HFFc6 (cell line): Measurements from ENCODE around the gene KIDINS220. TPM values are rescaled to one million over a fixed set of nuclear protein-coding genes. Genes with fewer than 3 reads are reported as not detected.

Source experiments
- DNase-seq: peaks from one replicate; pipeline ENCODE4 v3.0.0-alpha.2; 2018
- H3K27ac Mint-ChIP-seq: 2 replicates; pipeline ENCODE4 v1.8.0; 2020; ENCODE audit warnings: mild to moderate bottlenecking, mixed read lengths
- H3K27me3 Mint-ChIP-seq: 2 replicates; pipeline ENCODE4 v1.8.0; 2021; ENCODE audit warnings: mild to moderate bottlenecking, moderate library complexity, mixed read lengths; ENCODE audit not compliant: insufficient read depth
- H3K36me3 Mint-ChIP-seq: 2 replicates; pipeline ENCODE4 v1.8.0; 2021; ENCODE audit warnings: low read depth, mixed read lengths
- H3K4me1 Mint-ChIP-seq: 2 replicates; pipeline ENCODE4 v1.8.0; 2020; ENCODE audit warnings: low read depth, mixed read lengths
- H3K4me3 Mint-ChIP-seq: 2 replicates; pipeline ENCODE4 v1.8.0; 2020; ENCODE audit warnings: mild to moderate bottlenecking, moderate library complexity, mixed read lengths
- H3K9me3 Mint-ChIP-seq: 2 replicates; pipeline ENCODE4 v1.8.0; 2020; ENCODE audit warnings: mild to moderate bottlenecking, mixed read lengths
- long read RNA-seq: library from polyadenylated mRNA; unstranded; transcript quantifications from one replicate; pipeline ENCODE4 v2.0.0, GENCODE V29; 2019
- total RNA-seq, 6 experiments: library from RNA; stranded (reverse); fragmentation: NEBNext Ultra II Directional; extraction: Animal tissue kit (Norgen Biotek cat#: 25700); gene quantifications; 2 replicates in 1 of 6; 3 replicates in 5 of 6; pipeline ENCODE4 v1.2.3, GENCODE V29; 2021
- TF ChIP-seq, protein P1 (sequence below): fragments of 200-600 bp; sonication (generic); IDR thresholded peaks from 2 replicates; pipeline ENCODE4 v1.5.0; 2021; ENCODE audit warnings: antibody characterized with exemption, mild to moderate bottlenecking

KIDINS220 gene
- total RNA-seq: 10 to 100 TPM; 34.5 to 42.2 (median 38.2) TPM
- long read RNA-seq, partial matches to known transcripts: 3 of 19 reads
- long read RNA-seq, other reads (novel, unspliced or antisense): 16 of 19 reads

DNA sequence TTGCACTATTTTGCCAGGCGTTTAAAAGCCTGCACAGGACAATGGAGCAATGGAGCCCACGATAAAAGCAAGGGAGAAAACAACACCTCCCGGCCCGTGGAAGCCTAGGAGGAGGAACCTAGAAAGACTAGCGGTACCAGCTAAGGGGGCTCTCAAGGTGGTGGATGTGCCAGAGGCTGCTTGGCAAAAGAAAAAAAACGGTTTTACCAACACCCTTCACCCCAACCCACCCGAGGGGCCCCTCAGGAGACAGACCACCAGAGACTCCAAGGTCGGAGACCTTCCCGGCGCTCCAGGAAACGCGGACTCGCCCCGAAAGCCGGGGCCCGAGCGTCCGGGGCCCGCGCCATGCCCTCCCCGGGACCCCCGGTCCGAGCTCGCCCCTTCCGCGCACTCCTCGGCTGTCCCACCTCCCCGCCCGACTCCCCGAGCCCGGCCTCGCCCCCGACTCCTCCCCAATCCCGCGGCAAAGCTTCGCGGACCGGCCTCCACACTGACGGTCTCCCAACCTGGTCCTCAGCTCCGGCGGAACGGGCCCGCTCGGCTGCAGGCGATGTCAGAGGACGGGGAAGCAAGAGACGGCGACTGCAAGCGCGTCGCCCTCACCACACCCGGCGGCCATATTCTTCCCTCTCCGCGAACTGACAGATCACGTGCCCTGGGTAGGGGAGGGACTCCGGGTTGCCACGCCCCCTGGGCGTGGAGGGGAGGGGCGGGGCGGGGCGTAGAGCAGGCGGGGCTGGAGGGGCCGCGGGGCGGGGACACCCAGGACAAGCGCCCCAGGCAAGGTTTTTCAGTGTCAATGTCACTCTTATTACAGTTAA, at the start of gene KIDINS220:
KIDINS220 (minus strand) TSS at position 643 of the 824 bp plus-strand sequence. CDS start 10,520 bp downstream, outside the sequence.
- H3K9me3 Mint-ChIP-seq: no peaks in the 10 kb centered on the region
- peak within 1 kb of the TSS; percentile 96 for H3K4me3 Mint-ChIP-seq
- TF ChIP-seq, protein P1, sequence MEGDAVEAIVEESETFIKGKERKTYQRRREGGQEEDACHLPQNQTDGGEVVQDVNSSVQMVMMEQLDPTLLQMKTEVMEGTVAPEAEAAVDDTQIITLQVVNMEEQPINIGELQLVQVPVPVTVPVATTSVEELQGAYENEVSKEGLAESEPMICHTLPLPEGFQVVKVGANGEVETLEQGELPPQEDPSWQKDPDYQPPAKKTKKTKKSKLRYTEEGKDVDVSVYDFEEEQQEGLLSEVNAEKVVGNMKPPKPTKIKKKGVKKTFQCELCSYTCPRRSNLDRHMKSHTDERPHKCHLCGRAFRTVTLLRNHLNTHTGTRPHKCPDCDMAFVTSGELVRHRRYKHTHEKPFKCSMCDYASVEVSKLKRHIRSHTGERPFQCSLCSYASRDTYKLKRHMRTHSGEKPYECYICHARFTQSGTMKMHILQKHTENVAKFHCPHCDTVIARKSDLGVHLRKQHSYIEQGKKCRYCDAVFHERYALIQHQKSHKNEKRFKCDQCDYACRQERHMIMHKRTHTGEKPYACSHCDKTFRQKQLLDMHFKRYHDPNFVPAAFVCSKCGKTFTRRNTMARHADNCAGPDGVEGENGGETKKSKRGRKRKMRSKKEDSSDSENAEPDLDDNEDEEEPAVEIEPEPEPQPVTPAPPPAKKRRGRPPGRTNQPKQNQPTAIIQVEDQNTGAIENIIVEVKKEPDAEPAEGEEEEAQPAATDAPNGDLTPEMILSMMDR: no peak
- peak; percentile 64 for DNase-seq
- H3K27ac Mint-ChIP-seq: peak within 1 kb of the TSS; percentile 89
- H3K4me1 Mint-ChIP-seq: peaks cover 29% of the 10 kb centered on the region
- no peaks in the 10 kb centered on the region for H3K36me3 Mint-ChIP-seq
- peaks cover 9% of the 10 kb centered on the region for H3K27me3 Mint-ChIP-seq

DNA sequence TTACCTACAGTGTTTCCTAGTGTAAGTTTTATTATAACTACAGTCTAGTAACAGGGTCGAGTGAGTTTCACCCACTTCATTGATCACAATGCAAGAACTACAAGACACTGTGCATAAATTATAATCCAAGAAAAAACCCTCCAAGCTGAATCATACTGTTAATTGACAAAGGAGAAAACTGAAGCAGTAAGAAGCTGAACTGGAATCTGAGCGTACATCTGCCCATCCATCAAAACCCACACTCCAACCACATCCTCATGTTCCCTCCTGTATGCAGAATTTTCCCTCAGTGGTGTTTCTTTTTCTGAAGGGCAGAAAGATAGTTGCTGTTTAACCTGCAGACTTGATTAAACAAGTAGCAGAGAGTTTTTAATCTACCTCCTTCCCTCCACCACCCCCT, 49.5 kb upstream of the KIDINS220 start:
- H3K9me3 Mint-ChIP-seq: no peaks in the 10 kb centered on the region
- no peak for DNase-seq
- no peak overlapping the region for H3K4me3 Mint-ChIP-seq
- 0 out of 2 replicates have a peak, but pooled peaks cover 6% of the 10 kb centered on the region for H3K36me3 Mint-ChIP-seq
- peaks cover 18% of the 10 kb centered on the region for H3K4me1 Mint-ChIP-seq
- TF ChIP-seq, protein P1: no peak
- peak overlapping the region; percentile 11; the same call in 1 of the 2 replicates for H3K27ac Mint-ChIP-seq
- H3K27me3 Mint-ChIP-seq: no peaks in the 10 kb centered on the region

DNA sequence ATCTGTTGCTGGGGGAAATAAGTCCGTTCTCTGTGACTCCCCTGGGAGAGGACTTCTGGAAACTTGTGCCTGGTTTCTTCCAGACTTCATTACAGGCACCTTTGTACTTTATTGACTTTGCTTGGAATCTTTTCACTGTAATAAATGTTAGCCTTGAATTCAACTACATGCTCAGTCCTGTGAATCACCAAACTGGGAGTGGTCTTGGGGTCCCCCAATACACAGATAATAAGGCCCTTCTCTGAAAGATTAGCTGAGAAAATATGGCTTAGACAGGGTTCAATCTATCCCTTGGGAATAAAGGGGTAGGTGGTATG, 48.7 kb upstream of the KIDINS220 start:
- H3K27ac Mint-ChIP-seq: no peak overlapping the region
- H3K4me3 Mint-ChIP-seq: no peak overlapping the region
- peaks cover 12% of the 10 kb centered on the region for H3K4me1 Mint-ChIP-seq

DNA sequence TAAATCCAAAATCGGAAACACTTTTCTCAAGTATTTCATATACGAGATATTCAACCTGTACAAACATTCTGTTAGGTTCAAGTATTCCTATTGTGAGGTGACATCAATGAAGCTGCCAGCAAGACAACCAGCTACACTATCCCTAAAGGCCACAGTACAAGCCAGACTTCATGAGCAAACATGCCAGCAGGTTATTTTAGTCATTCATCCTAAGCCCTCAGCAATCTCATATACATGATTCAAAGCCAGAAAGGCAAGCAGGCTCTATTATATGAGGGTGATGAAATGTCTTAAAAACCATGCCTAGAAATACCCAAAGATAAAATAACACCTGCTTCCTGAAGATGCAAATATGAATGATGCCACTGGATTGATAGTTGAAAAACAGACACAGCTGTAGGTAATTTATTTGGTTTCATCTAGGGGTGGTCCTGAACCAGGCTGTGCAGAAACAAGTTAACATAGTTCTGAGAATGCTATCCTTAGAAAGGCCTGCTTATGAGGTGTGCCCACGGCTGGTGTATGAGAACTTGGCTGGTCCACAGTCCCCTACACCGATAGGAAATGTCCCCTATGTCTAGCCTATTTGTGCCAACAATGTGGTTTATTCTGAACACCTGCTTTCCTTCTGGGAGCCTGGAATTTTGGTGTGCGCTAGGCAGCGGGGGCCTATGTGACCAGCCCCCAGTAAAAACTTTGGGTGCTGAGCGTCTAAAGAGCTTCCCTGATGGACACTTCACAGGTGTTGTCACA, 48.2 kb upstream of the KIDINS220 start:
- DNase-seq: no peak
- Mint-ChIP-seq H3K27ac (no peak overlapping the region), H3K27me3 (no peaks in the 10 kb centered on the region), H3K36me3 (peaks cover 13% of the 10 kb centered on the region; the same call in 1 of the 2 replicates), H3K4me3 (no peak overlapping the region), H3K9me3 (no peaks in the 10 kb centered on the region), H3K4me1 (peaks cover 8% of the 10 kb centered on the region)
- TF ChIP-seq, protein P1: no peak

More for the DNA sequence above, 48.7 kb upstream of the KIDINS220 start:
- H3K9me3 Mint-ChIP-seq: no peaks in the 10 kb centered on the region
- TF ChIP-seq, protein P1: no peak
- DNase-seq: no peak
- H3K27me3 Mint-ChIP-seq: no peaks in the 10 kb centered on the region
- H3K36me3 Mint-ChIP-seq: peaks cover 8% of the 10 kb centered on the region; the same call in 1 of the 2 replicates

DNA sequence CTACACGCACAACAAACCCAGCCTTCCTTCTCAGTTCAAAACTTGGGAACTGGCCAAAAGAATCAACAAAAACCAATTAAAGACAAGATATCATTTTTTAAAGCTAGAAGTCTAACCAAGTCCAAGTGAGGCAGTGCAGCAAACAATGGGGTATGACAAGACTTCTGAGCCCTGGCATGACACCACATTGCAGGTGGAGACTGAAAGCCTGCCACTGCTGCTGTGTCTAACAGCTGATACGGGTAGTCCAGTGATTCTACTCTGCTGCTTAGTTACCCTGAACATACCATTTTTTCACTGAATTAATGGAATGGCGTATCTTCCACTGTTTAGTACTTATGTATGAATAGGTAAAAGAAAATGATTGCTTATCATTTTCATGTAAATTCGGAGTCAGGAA, 47.4 kb upstream of the KIDINS220 start:
- peaks cover under 1% of the 10 kb centered on the region; the same call in 1 of the 2 replicates for H3K4me1 Mint-ChIP-seq
- peaks cover 15% of the 10 kb centered on the region; the same call in 1 of the 2 replicates for H3K36me3 Mint-ChIP-seq

More for the DNA sequence above, 47.4 kb upstream of the KIDINS220 start:
- DNase-seq: no peak
- Mint-ChIP-seq H3K27ac (no peak overlapping the region), H3K4me3 (no peak overlapping the region), H3K27me3 (no peaks in the 10 kb centered on the region), H3K9me3 (no peaks in the 10 kb centered on the region)
- TF ChIP-seq, protein P1: no peak
